HCEC 1CT (cell line): Measurements from ENCODE around the gene RTN4RL2.
A peak's percentile ranks its signal among the peaks of the same experiment; 100 is the strongest.

Experiments used
- DNase-seq: peaks from one replicate; pipeline ENCODE4 v3.0.0-alpha.2; 2017

Gene RTN4RL2

GRCh38 chr11:57500926-57501325, 40.6 kb downstream of the RTN4RL2 start:
- DNase-seq = no peak

GRCh38 chr11:57501953-57502352, 41.6 kb downstream of the RTN4RL2 start:
- DNase-seq = no peak

- DNase-seq = no peak
Observed at GRCh38 chr11:57502376-57502775, 42.0 kb downstream of the RTN4RL2 start.

GRCh38 chr11:57502870-57503269, 42.5 kb downstream of the RTN4RL2 start:
- no peak for DNase-seq

- DNase-seq = no peak
Observed at GRCh38 chr11:57504511-57504910, 44.2 kb downstream of the RTN4RL2 start.

GRCh38 chr11:57506522-57506921, 46.2 kb downstream of the RTN4RL2 start:
- DNase-seq = no peak

- no peak for DNase-seq
Observed at GRCh38 chr11:57508341-57509170, 48.2 kb downstream of the RTN4RL2 start.

GRCh38 chr11:57511741-57512430, 51.6 kb downstream of the RTN4RL2 start:
- DNase-seq = no peak

GRCh38 chr11:57512646-57513451, 52.5 kb downstream of the RTN4RL2 start:
- DNase-seq = no peak

- no peak for DNase-seq
Observed at GRCh38 chr11:57513452-57513795, 53.1 kb downstream of the RTN4RL2 start.

GRCh38 chr11:57513911-57514537, 53.7 kb downstream of the RTN4RL2 start:
- peak; percentile 13 for DNase-seq

- peak; percentile 30 for DNase-seq
Observed at GRCh38 chr11:57514538-57515331, 54.4 kb downstream of the RTN4RL2 start.

- peak; percentile 57 for DNase-seq
Observed at GRCh38 chr11:57515332-57516060, 55.2 kb downstream of the RTN4RL2 start, which contains the start of gene SLC43A1. Gene SLC43A1 (minus strand): TSS chr11:57515702. CDS start chr11:57514111, 1,591 bp downstream.

- no peak for DNase-seq
Observed at GRCh38 chr11:57516061-57516443, 55.7 kb downstream of the RTN4RL2 start.

GRCh38 chr11:57521116-57521515, 60.8 kb downstream of the RTN4RL2 start:
- no peak for DNase-seq

- no peak for DNase-seq
Observed at GRCh38 chr11:57523419-57523818, 63.1 kb downstream of the RTN4RL2 start.
